HG03565 (cell line): ENCODE measurements around the gene LIX1.
A peak's percentile ranks its signal among the peaks of the same experiment; 100 is the strongest.
"Not testable (repeated sequence)": the region's sequence is repeated elsewhere in the genome, so short reads cannot be mapped to it uniquely, and the experiment has no call there.

Source experiments
- ATAC-seq: cut with Tn5 transposase; IDR thresholded peaks from one replicate; pipeline ENCODE4 v1.9.1; 2021; ENCODE audit warnings: mild to moderate bottlenecking, moderate library complexity; ENCODE audit not compliant: unreplicated experiment

LIX1 gene

DNA sequence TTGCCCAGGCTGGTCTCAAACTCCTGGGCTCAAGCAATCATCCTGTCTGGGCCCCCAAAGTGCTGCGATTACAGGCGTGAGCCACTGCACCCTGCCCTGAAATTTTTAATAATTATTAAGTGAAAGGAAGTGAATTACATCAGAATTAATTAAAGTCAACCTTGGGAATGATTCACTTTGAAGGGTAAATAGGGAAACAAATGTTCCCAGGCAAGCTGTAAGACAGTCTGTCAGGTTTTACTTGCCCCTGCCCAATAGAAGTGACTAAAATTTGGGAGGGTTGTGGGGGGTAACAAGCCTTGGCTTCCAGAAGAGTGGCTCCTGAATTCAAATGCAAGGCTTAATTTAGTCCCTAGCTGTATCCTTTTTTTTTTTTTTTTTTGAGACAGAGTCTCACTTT is 1.3 kb upstream of the LIX1 start:
- ATAC-seq: no peak

GRCh38 chr5:97141539-97141938 is 872 bp downstream of the LIX1 start:
- ATAC-seq: no peak

- ATAC-seq: no peak
These were observed 1.4 kb downstream of the LIX1 start for GRCh38 chr5:97141031-97141430.

DNA sequence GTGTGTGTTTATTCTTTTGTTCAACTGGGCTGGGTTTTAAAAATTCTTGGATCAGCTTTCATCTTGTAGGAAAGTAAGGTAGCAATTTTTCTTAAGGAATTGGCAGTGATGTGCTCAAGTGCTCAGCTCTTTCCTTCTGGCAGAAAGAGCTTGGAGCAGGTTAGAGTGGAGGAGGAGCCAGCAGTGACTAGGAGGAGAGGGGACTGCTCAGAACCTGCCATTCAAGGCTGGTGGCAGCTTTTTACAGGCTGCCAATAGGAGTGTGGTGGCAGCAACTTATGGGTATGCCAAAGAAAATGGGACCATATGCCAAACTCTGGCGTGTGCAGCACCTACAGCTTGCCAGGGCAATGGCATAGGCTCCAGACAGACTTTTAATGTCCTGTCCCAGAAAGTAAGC is 2.2 kb downstream of the LIX1 start:
- ATAC-seq: not testable (repeated sequence)

GRCh38 chr5:97136475-97136874 is 5.9 kb downstream of the LIX1 start:
- no peak for ATAC-seq

- ATAC-seq: no peak
These were observed 6.5 kb downstream of the LIX1 start for GRCh38 chr5:97135868-97136267.

GRCh38 chr5:97134634-97135033 is 7.8 kb downstream of the LIX1 start:
- ATAC-seq: no peak

GRCh38 chr5:97133101-97133500 is 9.3 kb downstream of the LIX1 start:
- ATAC-seq: no peak

GRCh38 chr5:97131921-97132320 is 10.5 kb downstream of the LIX1 start:
- ATAC-seq: no peak

- no peak for ATAC-seq
These were observed 11.2 kb downstream of the LIX1 start for GRCh38 chr5:97131139-97131710.

DNA sequence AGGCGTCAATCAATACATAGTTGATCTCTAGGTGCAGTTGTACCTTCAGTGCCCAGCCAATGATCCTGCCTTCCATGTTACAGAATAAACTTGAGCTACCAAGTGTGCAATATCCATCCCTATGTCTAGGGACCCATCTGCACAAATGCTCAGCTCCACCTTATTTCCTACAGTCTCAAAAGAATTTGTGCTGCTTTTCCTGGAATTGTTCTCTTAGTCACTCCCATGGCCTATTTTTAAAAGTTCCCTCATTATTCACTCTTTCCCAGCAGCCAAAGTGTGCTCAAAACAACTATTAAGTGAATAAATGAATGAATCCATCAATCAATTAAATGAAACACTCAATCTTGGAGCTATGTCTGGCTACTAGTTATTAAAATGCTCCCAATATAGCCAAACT is 14.7 kb downstream of the LIX1 start:
- ATAC-seq: no peak

DNA sequence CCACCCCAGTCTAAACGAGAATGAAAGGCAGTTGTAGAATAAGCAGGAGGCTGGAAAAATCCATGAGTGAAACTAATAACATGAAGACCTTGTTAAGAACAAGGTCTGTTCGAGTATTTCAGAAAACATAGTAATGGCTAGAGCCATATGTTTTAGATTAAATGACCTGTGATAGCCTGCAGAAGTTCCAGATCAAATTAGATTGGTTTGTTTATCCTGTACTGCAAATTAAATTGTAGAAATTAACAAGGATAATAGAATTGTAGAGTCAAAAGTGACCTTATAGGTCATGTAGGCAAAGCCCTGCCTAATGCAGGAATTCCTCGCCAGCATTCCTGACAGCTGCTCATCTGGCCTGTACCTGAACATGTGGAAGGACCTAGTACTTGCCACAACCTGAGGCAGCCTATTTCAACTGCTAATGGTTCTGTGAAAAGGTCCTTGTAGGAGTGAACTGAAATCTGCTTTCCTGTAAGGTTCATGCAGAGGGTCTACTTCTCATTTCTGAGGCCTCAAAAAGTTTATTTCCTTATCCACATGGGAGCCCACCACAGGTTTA is 17.2 kb downstream of the LIX1 start:
- ATAC-seq: no peak

DNA sequence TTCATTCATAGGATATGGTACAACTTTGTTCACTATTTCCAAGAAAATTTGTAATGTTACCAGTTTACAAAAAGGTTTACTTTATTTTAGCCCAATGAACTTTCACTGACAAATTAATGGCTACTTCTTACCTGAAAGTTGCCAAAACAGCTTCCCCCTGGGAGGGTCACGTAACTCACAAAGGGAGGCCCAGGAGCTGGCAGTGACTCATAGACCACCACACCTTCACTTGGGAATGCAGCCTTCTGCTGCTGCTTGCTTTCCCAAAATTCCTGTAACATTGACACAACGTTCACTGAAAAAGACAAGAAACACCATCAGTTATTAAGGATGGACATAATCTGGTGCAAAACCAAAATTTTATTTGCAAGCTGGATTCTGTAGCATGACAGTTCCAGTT is 18.1 kb downstream of the LIX1 start:
- no peak for ATAC-seq

- no peak for ATAC-seq
These were observed 20.6 kb downstream of the LIX1 start for GRCh38 chr5:97121848-97122247.

GRCh38 chr5:97120195-97120594 is 22.2 kb downstream of the LIX1 start:
- ATAC-seq: no peak

- no peak for ATAC-seq
These were observed 23.4 kb downstream of the LIX1 start for GRCh38 chr5:97119007-97119390.

- peak; percentile 56 for ATAC-seq
These were observed 24.0 kb downstream of the LIX1 start for GRCh38 chr5:97118261-97119006.

DNA sequence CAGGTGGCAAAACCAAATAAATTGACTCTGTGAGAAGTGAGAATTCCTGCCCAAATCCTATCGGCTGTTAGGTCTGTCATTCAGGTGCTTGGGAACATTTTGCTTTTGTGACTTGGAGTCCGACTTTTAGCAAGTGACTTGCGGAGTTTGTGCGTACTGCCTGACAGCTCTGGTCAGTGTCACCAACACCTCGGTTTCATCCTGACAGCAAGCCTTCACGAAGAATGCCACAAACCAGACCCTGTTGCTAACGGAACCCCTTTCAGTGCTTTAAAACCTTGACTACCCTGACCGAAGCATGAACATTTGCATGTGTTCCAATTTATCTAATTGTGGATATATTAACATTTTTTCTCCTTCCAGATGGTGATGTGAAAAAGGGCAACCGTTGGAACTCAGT is 26.5 kb downstream of the LIX1 start:
- no peak for ATAC-seq

- no peak for ATAC-seq
These were observed 30.2 kb downstream of the LIX1 start for GRCh38 chr5:97112230-97112629.

GRCh38 chr5:97111616-97112015 is 30.8 kb downstream of the LIX1 start:
- no peak for ATAC-seq

GRCh38 chr5:97111004-97111403 is 31.4 kb downstream of the LIX1 start:
- no peak for ATAC-seq

- ATAC-seq: no peak
These were observed 35.1 kb downstream of the LIX1 start for GRCh38 chr5:97107318-97107717.

GRCh38 chr5:97106216-97106581 is 36.2 kb downstream of the LIX1 start:
- no peak for ATAC-seq
